NCI-H774 (cell line): Measurements from ENCODE around the gene PLPPR5.

Source experiments
- DNase-seq: peaks from one replicate; lab custom pipeline; 2025; lab: John Stamatoyannopoulos, UW

PLPPR5 gene

GRCh38 chr1:98969798-98970490 is 34.7 kb downstream of the PLPPR5 start:
- DNase-seq: no peak

- DNase-seq: no peak
These were observed 37.5 kb downstream of the PLPPR5 start for GRCh38 chr1:98967122-98967521.

- DNase-seq: no peak
These were observed 39.3 kb downstream of the PLPPR5 start for GRCh38 chr1:98965394-98965793.

GRCh38 chr1:98964198-98964597 is 40.5 kb downstream of the PLPPR5 start:
- DNase-seq: no peak

GRCh38 chr1:98963064-98963758 is 41.5 kb downstream of the PLPPR5 start:
- no peak for DNase-seq

- DNase-seq: no peak
These were observed 42.5 kb downstream of the PLPPR5 start for GRCh38 chr1:98962156-98962555.

DNA sequence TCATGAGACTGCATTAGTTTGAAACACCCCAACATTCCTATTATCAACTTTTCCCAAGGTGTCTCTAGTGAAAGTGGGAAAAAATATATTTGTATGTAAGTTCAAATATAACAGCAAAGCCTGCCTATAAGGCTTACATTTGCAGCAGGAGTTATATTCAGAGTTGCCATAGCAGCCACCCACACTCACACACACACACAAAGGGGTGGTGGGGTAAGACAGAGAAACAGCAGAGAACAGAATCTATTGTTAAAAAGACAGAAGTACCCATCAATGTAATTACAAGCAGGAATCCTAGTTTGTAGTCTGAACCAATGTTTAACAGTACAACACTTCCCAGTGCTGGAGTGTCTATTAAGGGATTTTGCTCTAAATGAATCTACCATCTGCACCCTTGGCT is 55.0 kb downstream of the PLPPR5 start:
- no peak for DNase-seq

- no peak for DNase-seq
These were observed 55.5 kb downstream of the PLPPR5 start for GRCh38 chr1:98949166-98949565.

GRCh38 chr1:98947071-98947470 is 57.6 kb downstream of the PLPPR5 start:
- no peak for DNase-seq

- no peak for DNase-seq
These were observed 64.0 kb downstream of the PLPPR5 start for GRCh38 chr1:98940722-98941079.

GRCh38 chr1:98940069-98940721 is 64.5 kb downstream of the PLPPR5 start:
- no peak for DNase-seq

GRCh38 chr1:98939471-98939870 is 65.2 kb downstream of the PLPPR5 start:
- no peak for DNase-seq

- no peak for DNase-seq
These were observed 67.3 kb downstream of the PLPPR5 start for GRCh38 chr1:98937347-98937746.

GRCh38 chr1:98932184-98932583 is 72.5 kb downstream of the PLPPR5 start:
- DNase-seq: no peak

DNA sequence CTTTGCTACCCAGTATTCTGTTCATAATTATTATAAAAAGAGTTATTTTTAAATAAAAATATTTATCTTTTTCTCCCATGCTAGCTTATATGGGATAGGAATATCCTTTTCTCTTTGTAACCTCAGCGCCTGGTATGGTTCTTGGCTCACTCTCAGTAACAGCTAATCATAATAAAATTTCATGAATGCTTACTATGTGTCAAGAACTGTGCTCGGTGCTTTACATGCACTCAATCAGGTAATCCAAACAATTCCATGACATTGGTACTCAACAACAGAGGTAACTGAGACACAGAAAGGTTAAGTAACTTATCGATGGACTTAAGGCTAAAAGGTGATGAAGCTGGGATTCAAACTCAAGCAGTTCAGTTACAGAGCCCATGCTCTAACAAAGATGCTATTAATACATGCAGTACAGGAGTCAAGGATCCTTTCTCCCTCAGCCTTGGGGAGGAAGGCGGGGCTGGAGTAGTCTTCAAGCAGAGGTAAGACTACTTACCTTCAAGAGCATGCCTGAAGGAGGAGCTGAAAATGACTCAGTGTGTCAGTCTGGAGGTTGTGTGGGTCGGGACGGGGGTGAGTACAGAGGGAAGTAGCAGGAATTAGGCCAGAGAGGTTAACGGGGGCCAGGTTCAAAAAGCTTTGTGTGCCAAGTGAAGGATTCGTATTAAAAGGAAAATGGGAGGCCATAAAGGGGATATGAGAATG is 73.4 kb downstream of the PLPPR5 start:
- DNase-seq: no peak

DNA sequence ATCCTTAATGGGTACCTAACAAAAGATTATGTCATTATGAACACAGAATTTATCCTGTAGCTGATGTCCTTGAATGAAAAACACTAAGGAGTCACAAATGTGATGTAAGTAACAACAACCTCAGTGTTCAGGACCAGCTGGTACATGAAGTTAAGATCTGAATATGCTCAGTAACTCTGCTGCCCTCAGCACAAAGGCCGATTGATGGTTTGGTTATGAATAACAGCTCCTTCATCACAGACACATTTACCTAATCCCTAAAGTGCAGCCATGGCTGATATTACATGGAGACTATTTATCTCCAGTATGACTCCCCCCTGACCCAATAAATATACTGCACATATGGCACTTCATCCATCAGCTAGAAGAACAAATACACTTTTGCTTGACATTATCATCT is 75.2 kb downstream of the PLPPR5 start:
- DNase-seq: no peak

GRCh38 chr1:98926597-98926996 is 78.1 kb downstream of the PLPPR5 start:
- DNase-seq: no peak

GRCh38 chr1:98924977-98925376 is 79.7 kb downstream of the PLPPR5 start:
- no peak for DNase-seq

DNA sequence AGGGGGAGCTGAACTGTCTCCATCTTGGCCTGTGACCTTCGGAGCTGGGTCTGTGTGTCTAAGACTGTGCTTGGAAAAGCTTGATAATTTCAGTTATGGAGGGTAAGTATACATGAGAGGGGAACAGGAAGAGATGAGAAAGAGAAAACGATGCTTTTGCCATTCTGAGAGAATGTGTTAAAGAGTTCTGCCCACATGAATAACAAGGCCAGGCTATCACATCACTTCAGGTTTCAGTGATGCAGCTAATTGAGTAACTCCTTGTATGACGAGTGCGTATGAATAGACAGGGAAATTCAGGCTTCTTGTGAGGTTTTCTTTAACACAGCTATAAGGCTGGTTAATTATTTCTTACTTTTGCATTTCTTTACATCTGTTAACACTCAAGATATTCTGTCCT is 81.0 kb downstream of the PLPPR5 start:
- no peak for DNase-seq

- DNase-seq: no peak
These were observed 82.8 kb downstream of the PLPPR5 start for GRCh38 chr1:98921817-98922216.

- DNase-seq: no peak
These were observed 84.1 kb downstream of the PLPPR5 start for GRCh38 chr1:98920441-98921110.

DNA sequence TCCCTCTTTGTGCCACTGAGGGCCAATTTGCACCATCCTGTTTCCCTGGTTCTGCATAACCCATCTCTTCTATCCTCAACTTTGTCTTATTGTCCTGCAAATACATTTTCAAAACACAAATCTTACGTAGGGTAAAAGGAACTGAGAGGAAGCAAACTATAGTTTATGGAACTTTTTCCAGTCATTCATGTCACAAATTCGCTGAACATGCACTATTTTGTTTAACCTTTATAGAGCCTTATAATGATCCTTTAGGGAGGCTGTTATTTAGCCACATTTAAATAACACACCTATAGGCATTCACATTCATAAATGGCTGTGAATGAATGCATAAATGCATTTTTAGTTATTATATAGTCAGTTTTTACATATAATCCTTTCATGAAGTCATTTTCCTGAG is 85.0 kb downstream of the PLPPR5 start:
- no peak for DNase-seq
